H9 (cell line): ENCODE results near the gene PIGBOS1. TPM values are rescaled to one million over a fixed set of nuclear protein-coding genes. Genes with fewer than 3 reads are reported as not detected.

Source experiments
- DNase-seq: peaks from one replicate; pipeline ENCODE4 v3.0.0-alpha.2; 2017
- H2AFZ ChIP-seq: one replicate; pipeline ENCODE4 v1.6.1; 2013; ENCODE audit warnings: mild to moderate bottlenecking, low read length, control low read depth, moderate library complexity
- H2AK5ac ChIP-seq: 2 replicates; pipeline ENCODE4 v1.6.1; 2013; ENCODE audit warnings: low read length, control low read depth, mixed read lengths; ENCODE audit not compliant: insufficient read length
- H2BK120ac ChIP-seq: one replicate; pipeline ENCODE4 v1.6.1; 2013; ENCODE audit warnings: low read depth, mild to moderate bottlenecking, low read length, control low read depth, inconsistent platforms; ENCODE audit not compliant: poor library complexity, severe bottlenecking
- H2BK12ac ChIP-seq: 2 replicates; pipeline ENCODE4 v1.6.1; 2013; ENCODE audit warnings: low read length, control low read depth, mixed read lengths, low read depth; ENCODE audit not compliant: insufficient read length
- H2BK15ac ChIP-seq: 2 replicates; pipeline ENCODE4 v1.6.1; 2013; ENCODE audit warnings: low read depth, low read length, control low read depth
- H2BK20ac ChIP-seq: one replicate; pipeline ENCODE4 v1.6.1; 2013; ENCODE audit warnings: low read depth, mild to moderate bottlenecking, low read length, control low read depth, inconsistent platforms; ENCODE audit not compliant: poor library complexity, severe bottlenecking
- H2BK5ac ChIP-seq: 2 replicates; pipeline ENCODE4 v1.6.1; 2013; ENCODE audit warnings: low read length, control low read depth, mixed read lengths; ENCODE audit not compliant: insufficient read length
- H3K14ac ChIP-seq: 2 replicates; pipeline ENCODE4 v1.6.1; 2013; ENCODE audit warnings: low read length, control low read depth; ENCODE audit not compliant: insufficient read depth
- H3K18ac ChIP-seq: 2 replicates; pipeline ENCODE4 v1.6.1; 2013; ENCODE audit warnings: low read depth, mild to moderate bottlenecking, mixed read lengths, low read length, control low read depth; ENCODE audit not compliant: insufficient read length
- H3K23ac ChIP-seq: 2 replicates; pipeline ENCODE4 v1.6.1; 2013; ENCODE audit warnings: low read length, control low read depth, mixed read lengths, low read depth; ENCODE audit not compliant: insufficient read length
- H3K23me2 ChIP-seq: 2 replicates; pipeline ENCODE4 v1.6.1; 2013; ENCODE audit warnings: low read depth, mild to moderate bottlenecking, mixed read lengths, low read length, control low read depth; ENCODE audit not compliant: insufficient read length, poor library complexity, severe bottlenecking
- H3K27ac ChIP-seq: 2 replicates; pipeline ENCODE4 v1.5.1; 2013; ENCODE audit warnings: low read length, control low read depth, mixed read lengths, low read depth; ENCODE audit not compliant: insufficient read length
- H3K27me3 ChIP-seq: 2 replicates; pipeline ENCODE4 v1.6.1; 2013; ENCODE audit warnings: low read length, control low read depth, inconsistent platforms; ENCODE audit not compliant: insufficient read depth
- H3K4ac ChIP-seq: 2 replicates; pipeline ENCODE4 v1.6.1; 2013; ENCODE audit warnings: low read depth, mild to moderate bottlenecking, control low read depth, inconsistent platforms, low read length, moderate library complexity
- H3K4me1 ChIP-seq: 2 replicates; pipeline ENCODE4 v1.6.1; 2013; ENCODE audit warnings: low read length, control low read depth, inconsistent platforms; ENCODE audit not compliant: insufficient read depth
- H3K4me2 ChIP-seq: 2 replicates; pipeline ENCODE4 v1.6.1; 2013; ENCODE audit warnings: low read length, control low read depth, mixed read lengths; ENCODE audit not compliant: insufficient read length, insufficient read depth
- H3K56ac ChIP-seq: 2 replicates; pipeline ENCODE4 v1.6.1; 2013; ENCODE audit warnings: low read depth, mild to moderate bottlenecking, mixed read lengths, low read length, control low read depth; ENCODE audit not compliant: insufficient read length
- H3K79me1 ChIP-seq: 2 replicates; pipeline ENCODE4 v1.6.1; 2013; ENCODE audit warnings: low read depth, mild to moderate bottlenecking, moderate library complexity, low read length, control low read depth, inconsistent platforms; ENCODE audit not compliant: insufficient read depth, poor library complexity, severe bottlenecking
- H3K79me2 ChIP-seq: 2 replicates; pipeline ENCODE4 v1.6.1; 2013; ENCODE audit warnings: low read length, control low read depth, inconsistent platforms; ENCODE audit not compliant: insufficient read depth
- H3K9ac ChIP-seq: 2 replicates; pipeline ENCODE4 v1.6.1; 2013; ENCODE audit warnings: low read length, control low read depth, mixed read lengths; ENCODE audit not compliant: insufficient read length; ENCODE audit errors: extremely low read depth
- H3K9me3 ChIP-seq: one replicate; pipeline ENCODE4 v1.6.1; 2013; ENCODE audit warnings: low read depth, low read length, inconsistent platforms; ENCODE audit not compliant: control insufficient read depth
- H3T11ph ChIP-seq: one replicate; pipeline ENCODE4 v1.6.1; 2013; ENCODE audit warnings: mild to moderate bottlenecking, low read length, control low read depth, inconsistent platforms
- H4K20me1 ChIP-seq: one replicate; pipeline ENCODE4 v1.6.1; 2013; ENCODE audit not compliant: control insufficient read depth, insufficient read length, insufficient read depth
- H4K5ac ChIP-seq: 2 replicates; pipeline ENCODE4 v1.6.1; 2013; ENCODE audit warnings: low read depth, mild to moderate bottlenecking, mixed read lengths, low read length, control low read depth; ENCODE audit not compliant: insufficient read length
- H4K8ac ChIP-seq: replicated peaks from 2 replicates; pipeline ENCODE4 v1.6.1; 2013; ENCODE audit warnings: low read length, control low read depth, mixed read lengths, low read depth; ENCODE audit not compliant: insufficient read length
- H4K91ac ChIP-seq: 2 replicates; pipeline ENCODE4 v1.6.1; 2013; ENCODE audit warnings: low read depth, mild to moderate bottlenecking, moderate library complexity, mixed read lengths, low read length, control low read depth; ENCODE audit not compliant: insufficient read length
- H3K27ac Mint-ChIP-seq, 3 experiments: 2 replicates in 2 of 3; 3 replicates in 1 of 3; pipeline ENCODE4 v1.8.0; 2020 to 2021; ENCODE audit warnings: mixed read lengths in 3 of 3, mild to moderate bottlenecking in 1 of 3, moderate library complexity in 1 of 3
- H3K27me3 Mint-ChIP-seq: 2 replicates; pipeline ENCODE4 v1.8.0; 2021; ENCODE audit warnings: low read depth, mild to moderate bottlenecking, moderate library complexity, mixed read lengths
- H3K36me3 Mint-ChIP-seq, 3 experiments: 2 replicates in 2 of 3; 3 replicates in 1 of 3; pipeline ENCODE4 v1.8.0; 2020 to 2021; ENCODE audit warnings: low read depth in 3 of 3, mixed read lengths in 3 of 3; ENCODE audit not compliant: insufficient read depth in 1 of 3
- H3K4me1 Mint-ChIP-seq, 2 experiments: 2 replicates each; pipeline ENCODE4 v1.8.0; 2020; ENCODE audit warnings: mixed read lengths in 2 of 2
- H3K4me3 Mint-ChIP-seq, 2 experiments: 2 replicates in 1 of 2; 3 replicates in 1 of 2; pipeline ENCODE4 v1.8.0; 2020 to 2021; ENCODE audit warnings: mild to moderate bottlenecking in 2 of 2, mixed read lengths in 2 of 2, moderate library complexity in 1 of 2
- H3K9me3 Mint-ChIP-seq, 2 experiments: 2 replicates in 1 of 2; 3 replicates in 1 of 2; pipeline ENCODE4 v1.8.0; 2020; ENCODE audit warnings: mild to moderate bottlenecking in 2 of 2, mixed read lengths in 2 of 2, moderate library complexity in 1 of 2
- WGBS: extraction: QIAGEN DNeasy Blood & Tissue Kit; methylation state at CpG from one replicate; pipeline ENCODE4 v1.1.7; 2013; ENCODE audit warnings: missing lambda C conversion rate, low lambda C conversion rate, mixed read lengths; ENCODE audit not compliant: insufficient read length; ENCODE audit errors: extremely low coverage; 5-methylcytosine and 5-hydroxymethylcytosine counted together
- total RNA-seq: library from RNA; stranded (reverse); gene quantifications from 2 replicates; pipeline ENCODE4 v1.2.1, GENCODE V29; 2021
- TF ChIP-seq, protein P1 (sequence below): fragments of 200-600 bp; sonication (generic); conservative IDR thresholded peaks from 3 replicates; pipeline ENCODE4 v1.8.0; 2021; ENCODE audit warnings: antibody characterized with exemption, mild to moderate bottlenecking

PIGBOS1 gene
- total RNA-seq, 1 experiment from 2014 or later = 10.4 TPM

DNA sequence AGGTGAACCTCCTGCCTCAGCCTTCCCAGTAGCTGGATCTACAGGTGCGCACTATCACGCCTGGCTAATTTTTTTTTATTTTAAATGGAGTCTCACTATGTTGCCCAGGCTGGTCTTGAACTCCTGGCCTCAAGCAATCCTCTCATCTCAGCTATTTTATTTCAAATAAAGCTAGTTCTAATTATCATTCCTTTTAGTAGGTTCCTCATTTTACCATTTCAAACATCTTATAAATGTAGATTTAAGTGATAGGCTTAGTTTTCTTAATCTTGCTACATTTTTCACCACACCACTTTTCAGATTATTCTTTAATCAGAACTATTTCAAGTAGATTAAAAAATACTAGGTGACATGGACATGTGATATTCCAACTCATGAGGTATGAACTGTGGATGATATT lies 30.4 kb upstream of the PIGBOS1 start:
- no peak overlapping the region for H2BK12ac ChIP-seq
- no peaks in the 10 kb centered on the region for H3K9me3 ChIP-seq
- TF ChIP-seq, protein P1, sequence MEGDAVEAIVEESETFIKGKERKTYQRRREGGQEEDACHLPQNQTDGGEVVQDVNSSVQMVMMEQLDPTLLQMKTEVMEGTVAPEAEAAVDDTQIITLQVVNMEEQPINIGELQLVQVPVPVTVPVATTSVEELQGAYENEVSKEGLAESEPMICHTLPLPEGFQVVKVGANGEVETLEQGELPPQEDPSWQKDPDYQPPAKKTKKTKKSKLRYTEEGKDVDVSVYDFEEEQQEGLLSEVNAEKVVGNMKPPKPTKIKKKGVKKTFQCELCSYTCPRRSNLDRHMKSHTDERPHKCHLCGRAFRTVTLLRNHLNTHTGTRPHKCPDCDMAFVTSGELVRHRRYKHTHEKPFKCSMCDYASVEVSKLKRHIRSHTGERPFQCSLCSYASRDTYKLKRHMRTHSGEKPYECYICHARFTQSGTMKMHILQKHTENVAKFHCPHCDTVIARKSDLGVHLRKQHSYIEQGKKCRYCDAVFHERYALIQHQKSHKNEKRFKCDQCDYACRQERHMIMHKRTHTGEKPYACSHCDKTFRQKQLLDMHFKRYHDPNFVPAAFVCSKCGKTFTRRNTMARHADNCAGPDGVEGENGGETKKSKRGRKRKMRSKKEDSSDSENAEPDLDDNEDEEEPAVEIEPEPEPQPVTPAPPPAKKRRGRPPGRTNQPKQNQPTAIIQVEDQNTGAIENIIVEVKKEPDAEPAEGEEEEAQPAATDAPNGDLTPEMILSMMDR = no peak
- H3K27me3 ChIP-seq = no peaks in the 10 kb centered on the region
- no peak overlapping the region for H2BK20ac ChIP-seq
- no peak overlapping the region for H3K14ac ChIP-seq
- no peaks in the 10 kb centered on the region for H3K27me3 Mint-ChIP-seq
- H2BK15ac ChIP-seq = no peak overlapping the region
- H3K27ac ChIP-seq = no peak overlapping the region
- peaks cover 16 to 22% of the 10 kb centered on the region in 2 experiments for H3K4me1 Mint-ChIP-seq
- H3K23me2 ChIP-seq = no peaks in the 10 kb centered on the region
- peaks cover 0 to 3% (median 0%) of the 10 kb centered on the region in 3 experiments; a peak in 1 of 7 replicates for H3K36me3 Mint-ChIP-seq
- H3K4me3 Mint-ChIP-seq = no peak overlapping the region
- H3K56ac ChIP-seq = no peak overlapping the region
- H3T11ph ChIP-seq = no peak overlapping the region
- H3K79me1 ChIP-seq = no peaks in the 10 kb centered on the region
- no peak overlapping the region for H4K91ac ChIP-seq
- no peaks in the 10 kb centered on the region for H3K79me2 ChIP-seq
- no peak overlapping the region for H3K27ac Mint-ChIP-seq
- H3K4ac ChIP-seq = no peak overlapping the region
- no peak overlapping the region for H3K23ac ChIP-seq
- H3K9ac ChIP-seq = no peak overlapping the region
- H4K5ac ChIP-seq = no peak overlapping the region
- H4K8ac ChIP-seq = no peak overlapping the region
- WGBS = no CpG with 5 or more reads among the region's 2 CpGs
- no peak overlapping the region for H2BK120ac ChIP-seq
- no peaks in the 10 kb centered on the region; the same call in 1 of the 2 replicates for H3K4me1 ChIP-seq
- no peak overlapping the region for H3K4me2 ChIP-seq
- H3K18ac ChIP-seq = no peak overlapping the region
- no peaks in the 10 kb centered on the region for H3K9me3 Mint-ChIP-seq
- no peak overlapping the region for H2AFZ ChIP-seq
- no peak overlapping the region for H2BK5ac ChIP-seq
- H4K20me1 ChIP-seq = no peaks in the 10 kb centered on the region
- no peak overlapping the region for H2AK5ac ChIP-seq
- DNase-seq = no peak
